ENCODE results near the gene GDPGP1. TPM values are rescaled to one million over a fixed set of nuclear protein-coding genes. Genes with fewer than 3 reads are reported as not detected.

GDPGP1 gene
- total and polyA plus RNA-seq, 10 of the 15 experiments (the other 5 are each of a cell fraction or from before 2014, with no cell fraction given) = 0.68 to 8.9 (median 3.0) TPM

- POLR2A ChIA-PET = interaction anchor here (0.6 to 2.5 kb wide), 10 partner anchors 9 to 1055 kb away, joined by 3 to 10 read pairs (median 4); partner anchors contain the start of genes BLM, CIB1 and GDPGP1
- ATAC-seq = peak; percentile 24
- SMC1A ChIA-PET (ENCODE audit: uncharacterized antibody, unreplicated experiment) = interaction anchor here (0.6 to 2.7 kb wide), 6 partner anchors 10 to 204 kb away, joined by 3 to 10 read pairs (median 4); partner anchors contain the start of genes CIB1 and GDPGP1
- CTCF ChIA-PET = interaction anchor here (0.6 to 2.1 kb wide), 9 partner anchors 9 to 86 kb away, joined by 3 to 6 read pairs (median 4); partner anchors contain the start of gene SEMA4B
- no peak overlapping the region for H3K9ac ChIP-seq (ENCODE audit: control insufficient read depth, insufficient read depth, low read length)
- peaks cover 2% of the 10 kb centered on the region; the same call in 1 of the 2 replicates for H3K4me1 ChIP-seq (ENCODE audit: control insufficient read depth, insufficient read depth, low read length)
- no peak overlapping the region for H3K4me2 ChIP-seq (ENCODE audit: control insufficient read depth, insufficient read depth)
- no peak overlapping the region for H2AFZ ChIP-seq (ENCODE audit: control insufficient read depth, low read depth, low read length)
- intact Hi-C loops (cut with micrococcal nuclease; ENCODE audit: unreplicated experiment) (no loop called here), in situ Hi-C loops (cut with MboI) (no loop called here)
- FAIRE-seq = no peak
- no peak overlapping the region for H3K27ac ChIP-seq (ENCODE audit: control insufficient read depth, insufficient read depth)
- TF ChIP-seq SP1 (IDR thresholded peaks at IDR 0.05; ENCODE audit: low read depth, low read length) (no peak), TAF1 (IDR thresholded peaks at IDR 0.05; ENCODE audit: borderline replicate concordance, low read depth, low read length) (no peak), SUZ12 (IDR thresholded peaks at IDR 0.05; ENCODE audit: unreplicated experiment) (no peak), PKNOX1 (IDR thresholded peaks at IDR 0.05) (peak; percentile 54; the same call in 1 of the 2 replicates), CBX5 (IDR thresholded peaks at IDR 0.05; ENCODE audit: low read depth) (no peak)
- RAD21 ChIA-PET (ENCODE audit: unreplicated experiment) = interaction anchor here (0.5 to 2.8 kb wide), 2 partner anchors 15 to 105 kb away, joined by 5 to 22 read pairs; partner anchors contain the start of genes CIB1 and GDPGP1
- H3K27me3 ChIP-seq (replicated peaks in 1 of 2; ENCODE audit: control insufficient read depth in 2 of 2, insufficient read depth in 2 of 2, low read length in 1 of 2) = peaks cover 0 to 2% of the 10 kb centered on the region in 2 experiments; a peak in 1 of 4 replicates
- no peak overlapping the region for H3K4me3 ChIP-seq
- 51% methylated on average over 6 of the region's 6 CpGs for WGBS (ENCODE audit: insufficient coverage, insufficient replicate concordance, low lambda C conversion rate, missing lambda C conversion rate)
- H3K36me3 ChIP-seq (ENCODE audit: control insufficient read depth in 2 of 2, insufficient read depth in 2 of 2, low read length in 1 of 2) = no peaks in the 10 kb centered on the region
- no peaks in the 10 kb centered on the region for H3K9me3 ChIP-seq (replicated peaks; ENCODE audit: control insufficient read depth, insufficient read depth, low read length)
- H4K20me1 ChIP-seq (ENCODE audit: control insufficient read depth, insufficient read depth) = no peaks in the 10 kb centered on the region
- BruUV-seq (replicated peaks) = no TSS peak
- H3K79me2 ChIP-seq (ENCODE audit: control insufficient read depth, insufficient read depth, low read length) = no peaks in the 10 kb centered on the region
- DNase-seq (ENCODE audit: low read depth, low spot score) = no peak
Observed at GRCh38 chr15:90248789-90249202, 14.8 kb downstream of the GDPGP1 start.
